Effector memory CD8-positive, alpha-beta T cell (primary cell): ENCODE data around the gene SSH2.

Experiments used
- ATAC-seq: fragments of 150-1000 bp; cut with Tn5 transposase; replicated peaks from 2 replicates; pipeline ENCODE4 v1.10.0; 2021; ENCODE audit warnings: mild to moderate bottlenecking, moderate library complexity
- DNase-seq, 3 experiments: peaks; one replicate each; pipeline ENCODE4 v3.0.0; 2021
- H3K27ac Mint-ChIP-seq, 2 donors: one replicate each; pipeline ENCODE4 v1.8.0; 2022; ENCODE audit warnings: mild to moderate bottlenecking in 2 of 2, mixed read lengths in 2 of 2, moderate library complexity in 2 of 2
- H3K27me3 Mint-ChIP-seq, 2 donors: one replicate each; pipeline ENCODE4 v1.8.0; 2022; ENCODE audit warnings: mixed read lengths in 2 of 2
- H3K36me3 Mint-ChIP-seq: one replicate; pipeline ENCODE4 v1.8.0; 2022; ENCODE audit warnings: mild to moderate bottlenecking, moderate library complexity, mixed read lengths; ENCODE audit not compliant: insufficient read depth
- H3K4me1 Mint-ChIP-seq, 2 donors: one replicate each; pipeline ENCODE4 v1.8.0; 2022; ENCODE audit warnings: low read depth in 2 of 2, mixed read lengths in 2 of 2
- H3K4me3 Mint-ChIP-seq, 2 donors: one replicate each; pipeline ENCODE4 v1.8.0; 2022; ENCODE audit warnings: mild to moderate bottlenecking in 2 of 2, mixed read lengths in 2 of 2, moderate library complexity in 2 of 2
- H3K9me3 Mint-ChIP-seq, 2 donors: one replicate each; pipeline ENCODE4 v1.8.0; 2022; ENCODE audit warnings: mixed read lengths in 2 of 2

SSH2 gene

GRCh38 chr17:29717817-29718216, 212.2 kb downstream of the SSH2 start:
- Mint-ChIP-seq H3K27me3 (no peaks in the 10 kb centered on the region), H3K27ac (peak overlapping the region; percentile 27 to 89), H3K9me3 (no peaks in the 10 kb centered on the region), H3K4me3 (no peak overlapping the region), H3K4me1 (peaks cover 49 to 84% of the 10 kb centered on the region in 2 donors), H3K36me3 (peaks cover 11% of the 10 kb centered on the region)
- no peak for ATAC-seq
- DNase-seq, result no peak

DNA sequence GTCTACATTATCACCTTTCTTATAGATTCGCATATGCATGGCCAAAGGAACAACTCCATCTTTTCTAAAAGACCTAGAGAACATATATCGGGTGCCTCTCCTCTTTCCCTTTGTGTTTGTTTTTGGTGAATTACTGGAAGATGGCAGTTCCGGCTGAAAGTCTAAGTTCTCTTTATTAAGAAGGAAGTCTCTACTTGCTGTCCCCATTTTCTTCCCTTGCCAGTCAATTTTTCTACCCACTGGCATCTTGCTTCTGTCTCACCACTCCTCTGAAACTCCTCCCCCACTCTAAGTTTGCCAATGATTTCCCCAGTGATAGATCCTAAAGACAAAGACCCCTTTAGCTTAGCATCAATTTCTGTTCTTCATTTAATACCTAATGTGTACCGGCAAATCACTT, 213.5 kb downstream of the SSH2 start:
- Mint-ChIP-seq H3K27me3 (no peaks in the 10 kb centered on the region), H3K4me1 (peaks cover 40 to 82% of the 10 kb centered on the region in 2 donors), H3K27ac (peak overlapping the region; percentile 27 to 79), H3K4me3 (no peak overlapping the region), H3K9me3 (no peaks in the 10 kb centered on the region), H3K36me3 (peaks cover 6% of the 10 kb centered on the region)
- ATAC-seq (no peak), DNase-seq (no peak)

- no peak for DNase-seq
- Mint-ChIP-seq H3K4me3 (no peak overlapping the region), H3K36me3 (peaks cover 6% of the 10 kb centered on the region), H3K27ac (peak overlapping the region; percentile 79 to 81), H3K27me3 (no peaks in the 10 kb centered on the region), H3K4me1 (peaks cover 42 to 83% of the 10 kb centered on the region in 2 donors), H3K9me3 (no peaks in the 10 kb centered on the region)
- ATAC-seq, result no peak
Observed at GRCh38 chr17:29715680-29716079, 214.3 kb downstream of the SSH2 start.

GRCh38 chr17:29714146-29714545, 215.9 kb downstream of the SSH2 start:
- no peaks in the 10 kb centered on the region for H3K27me3 Mint-ChIP-seq
- DNase-seq, result no peak
- peaks cover 6% of the 10 kb centered on the region for H3K36me3 Mint-ChIP-seq
- H3K4me3 Mint-ChIP-seq, result no peak overlapping the region
- peak overlapping the region; percentile 79 to 81 for H3K27ac Mint-ChIP-seq
- H3K9me3 Mint-ChIP-seq, result no peaks in the 10 kb centered on the region
- no peak for ATAC-seq
- peaks cover 40 to 81% of the 10 kb centered on the region in 2 donors for H3K4me1 Mint-ChIP-seq

DNA sequence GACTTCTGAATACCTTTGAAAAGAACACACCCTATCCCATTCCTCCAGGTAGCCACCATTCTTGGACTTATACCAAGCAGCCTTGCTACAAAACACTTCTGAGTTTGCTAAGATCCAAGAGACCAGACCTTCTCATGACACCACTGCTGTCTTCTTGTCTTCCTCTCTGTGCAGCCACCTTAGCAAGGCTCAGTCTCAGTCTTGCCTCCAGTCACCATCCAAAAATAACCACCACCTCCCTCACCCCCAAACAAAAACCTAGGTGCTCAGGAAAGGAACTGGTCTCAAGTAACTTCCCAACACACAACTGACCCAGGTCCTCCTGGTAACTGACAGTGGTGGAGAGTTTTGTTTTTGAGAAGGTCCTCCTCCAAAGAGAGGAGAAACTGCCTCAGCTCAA, 216.4 kb downstream of the SSH2 start:
- Mint-ChIP-seq H3K27ac (peak overlapping the region; percentile 79 to 81), H3K9me3 (no peaks in the 10 kb centered on the region), H3K4me3 (no peak overlapping the region), H3K4me1 (peaks cover 39 to 77% of the 10 kb centered on the region in 2 donors), H3K36me3 (peaks cover 6% of the 10 kb centered on the region), H3K27me3 (no peaks in the 10 kb centered on the region)
- DNase-seq (no peak), ATAC-seq (no peak)

DNA sequence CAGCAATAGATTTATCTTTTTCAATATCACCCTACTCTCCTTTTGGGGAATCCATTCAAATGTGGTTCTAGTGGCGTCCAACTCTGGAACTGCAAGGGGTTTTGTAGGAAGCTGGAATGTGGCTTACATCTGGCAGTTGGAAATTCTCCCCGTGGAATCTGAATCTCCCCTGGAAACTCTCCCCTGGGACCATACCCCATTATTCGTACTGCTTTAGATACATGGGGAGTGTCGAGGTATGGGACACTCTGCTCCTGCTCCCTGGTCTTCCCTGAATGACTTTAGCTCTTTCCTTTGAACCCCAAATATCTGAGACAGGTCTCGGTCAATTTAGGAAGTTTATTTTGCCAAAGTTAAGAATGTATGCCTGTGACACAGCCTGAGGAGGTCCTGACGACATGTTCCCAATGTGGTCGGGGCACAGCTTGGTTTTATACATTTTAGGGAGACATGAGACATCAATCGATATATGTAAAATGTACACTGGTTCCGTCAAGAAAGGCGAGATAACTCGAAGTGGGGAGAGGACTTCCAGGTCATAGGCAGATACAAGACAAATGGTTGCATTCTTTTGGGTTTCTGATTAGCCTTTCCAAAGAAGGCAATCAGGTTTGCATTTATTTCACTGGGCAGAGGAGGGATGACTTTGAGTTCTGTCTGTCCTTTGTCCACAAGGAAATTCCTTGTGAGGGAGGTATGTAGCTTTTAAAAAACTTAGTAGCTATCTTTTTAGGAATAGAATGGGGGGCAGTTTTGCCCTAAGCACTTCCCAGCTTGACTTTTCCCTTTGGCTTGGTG, 218.2 kb downstream of the SSH2 start:
- Mint-ChIP-seq H3K27me3 (no peaks in the 10 kb centered on the region), H3K27ac (peak overlapping the region; percentile 59 to 80)

DNA sequence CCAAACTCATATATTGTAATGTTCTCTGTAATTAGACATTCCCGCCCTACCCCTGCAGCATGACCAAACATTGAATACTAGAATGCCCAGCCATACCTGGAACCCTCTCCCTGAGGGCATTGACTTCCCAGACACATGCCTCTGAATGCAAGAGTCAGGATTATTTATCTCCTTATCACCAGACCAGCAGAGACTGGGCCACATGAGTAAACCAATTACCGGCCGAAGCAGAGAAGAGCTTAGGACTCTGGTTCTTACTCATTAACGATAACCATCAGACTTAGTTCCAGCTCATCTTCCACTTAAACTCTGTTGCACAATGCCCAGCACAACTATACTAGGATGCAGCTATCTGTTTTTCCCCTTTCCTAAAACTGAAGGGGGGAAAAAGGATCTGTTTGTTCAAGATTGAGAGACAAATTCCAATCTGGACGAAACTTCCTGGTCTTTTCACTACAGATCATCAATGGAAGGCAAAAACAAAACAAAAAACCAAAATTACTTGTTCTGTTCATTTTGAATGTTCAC, 219.1 kb downstream of the SSH2 start:
- Mint-ChIP-seq H3K4me1 (peaks cover 28 to 63% of the 10 kb centered on the region in 2 donors), H3K36me3 (peaks cover 13% of the 10 kb centered on the region), H3K9me3 (no peaks in the 10 kb centered on the region), H3K4me3 (no peak overlapping the region), H3K27ac (peak overlapping the region; percentile 5 to 20), H3K27me3 (no peaks in the 10 kb centered on the region)
- ATAC-seq (no peak), DNase-seq (no peak)

More for the DNA sequence above, 218.2 kb downstream of the SSH2 start:
- Mint-ChIP-seq H3K4me3 (no peak overlapping the region), H3K4me1 (peaks cover 34 to 64% of the 10 kb centered on the region in 2 donors), H3K36me3 (peaks cover 7% of the 10 kb centered on the region), H3K9me3 (no peaks in the 10 kb centered on the region)
- ATAC-seq (no peak), DNase-seq (no peak)

- Mint-ChIP-seq H3K27me3 (no peaks in the 10 kb centered on the region), H3K27ac (peak overlapping the region; percentile 5 to 20), H3K4me1 (peaks cover 29 to 61% of the 10 kb centered on the region in 2 donors), H3K9me3 (no peaks in the 10 kb centered on the region), H3K4me3 (no peak overlapping the region), H3K36me3 (peaks cover 13% of the 10 kb centered on the region)
- DNase-seq (no peak), ATAC-seq (no peak)
Observed at GRCh38 chr17:29710520-29710884, 219.5 kb downstream of the SSH2 start.

DNA sequence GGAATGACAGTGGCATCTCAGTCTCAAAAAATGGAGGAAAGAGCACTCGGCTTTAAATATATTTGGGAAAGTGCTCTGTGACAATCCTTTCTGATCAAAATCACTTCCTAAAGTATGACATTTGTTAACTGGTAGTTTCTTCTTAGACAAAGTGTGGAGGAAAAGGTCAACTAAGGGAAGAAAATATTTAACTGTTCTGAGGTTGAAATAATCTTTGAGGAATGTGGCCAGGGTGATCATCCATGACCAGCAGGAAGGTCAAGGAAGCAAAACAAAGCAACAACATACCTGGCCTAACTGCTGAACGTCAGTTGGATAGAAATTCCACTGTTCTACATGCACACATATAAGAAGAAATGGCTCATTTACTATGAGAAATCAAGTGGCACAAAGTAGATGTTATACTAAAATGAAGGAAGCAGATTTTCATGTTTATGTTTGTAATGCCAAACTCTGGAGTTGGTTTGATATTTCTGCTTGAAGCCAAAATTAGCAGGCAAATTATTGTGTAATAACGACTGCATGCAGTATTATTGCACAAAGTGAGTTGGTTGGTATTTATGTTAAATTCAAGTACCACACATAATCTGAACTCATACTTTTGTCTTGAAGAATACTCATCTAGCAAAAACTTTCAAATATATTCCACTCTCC, 220.0 kb downstream of the SSH2 start:
- Mint-ChIP-seq H3K9me3 (no peaks in the 10 kb centered on the region), H3K27ac (peak overlapping the region; percentile 12 to 88), H3K4me1 (peaks cover 32 to 61% of the 10 kb centered on the region in 2 donors), H3K27me3 (no peaks in the 10 kb centered on the region), H3K36me3 (peaks cover 13% of the 10 kb centered on the region), H3K4me3 (no peak overlapping the region)
- DNase-seq, result no peak
- no peak for ATAC-seq

GRCh38 chr17:29707212-29707571, 222.8 kb downstream of the SSH2 start:
- no peaks in the 10 kb centered on the region for H3K9me3 Mint-ChIP-seq
- ATAC-seq, result no peak
- H3K36me3 Mint-ChIP-seq, result peaks cover 21% of the 10 kb centered on the region

GRCh38 chr17:29706045-29706431, 224.0 kb downstream of the SSH2 start:
- Mint-ChIP-seq H3K27ac (peak overlapping the region; percentile 99), H3K27me3 (no peaks in the 10 kb centered on the region), H3K4me3 (peak overlapping the region; percentile 87 to 93), H3K36me3 (peaks cover 30% of the 10 kb centered on the region), H3K4me1 (peaks cover 20 to 36% of the 10 kb centered on the region in 2 donors), H3K9me3 (no peaks in the 10 kb centered on the region)
- ATAC-seq, result no peak
- DNase-seq, result no peak

More at GRCh38 chr17:29707212-29707571, 222.8 kb downstream of the SSH2 start:
- peaks cover 23 to 48% of the 10 kb centered on the region in 2 donors for H3K4me1 Mint-ChIP-seq
- H3K27me3 Mint-ChIP-seq, result no peaks in the 10 kb centered on the region
- H3K4me3 Mint-ChIP-seq, result peak overlapping the region; percentile 87 to 93
- peak overlapping the region; percentile 99 for H3K27ac Mint-ChIP-seq
- no peak for DNase-seq

- Mint-ChIP-seq H3K27me3 (no peaks in the 10 kb centered on the region), H3K36me3 (peaks cover 37% of the 10 kb centered on the region), H3K4me1 (peaks cover 14 to 33% of the 10 kb centered on the region in 2 donors), H3K4me3 (peak overlapping the region; percentile 87 to 93), H3K27ac (peak overlapping the region; percentile 99), H3K9me3 (no peaks in the 10 kb centered on the region)
- no peak for DNase-seq
- ATAC-seq, result no peak
Observed at GRCh38 chr17:29705386-29705785, 224.6 kb downstream of the SSH2 start.

DNA sequence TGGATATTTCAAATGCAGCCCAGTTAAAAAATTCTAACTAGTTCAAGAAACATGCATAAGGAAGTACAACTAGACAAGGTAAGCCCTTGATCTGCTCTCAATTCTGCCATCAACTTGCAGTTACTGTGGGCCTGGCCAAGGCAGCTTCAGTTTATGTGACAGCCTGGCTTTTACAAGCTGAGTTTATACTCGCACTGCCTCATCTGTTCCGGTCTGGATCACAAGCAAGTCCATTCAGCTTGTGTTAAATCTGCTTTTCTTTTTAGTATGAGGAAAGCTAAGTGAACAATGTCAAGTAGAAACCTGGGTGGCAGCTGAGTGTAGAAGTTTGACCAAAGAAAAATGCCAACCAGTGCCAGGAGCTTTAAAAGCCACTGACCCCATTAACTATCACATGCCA, 230.7 kb downstream of the SSH2 start:
- Mint-ChIP-seq H3K9me3 (no peaks in the 10 kb centered on the region), H3K4me3 (no peak overlapping the region), H3K4me1 (peaks cover 7 to 41% of the 10 kb centered on the region in 2 donors), H3K36me3 (peaks cover 49% of the 10 kb centered on the region), H3K27me3 (no peaks in the 10 kb centered on the region), H3K27ac (peak overlapping the region; percentile 59 to 83)
- DNase-seq, result no peak
- no peak for ATAC-seq

DNA sequence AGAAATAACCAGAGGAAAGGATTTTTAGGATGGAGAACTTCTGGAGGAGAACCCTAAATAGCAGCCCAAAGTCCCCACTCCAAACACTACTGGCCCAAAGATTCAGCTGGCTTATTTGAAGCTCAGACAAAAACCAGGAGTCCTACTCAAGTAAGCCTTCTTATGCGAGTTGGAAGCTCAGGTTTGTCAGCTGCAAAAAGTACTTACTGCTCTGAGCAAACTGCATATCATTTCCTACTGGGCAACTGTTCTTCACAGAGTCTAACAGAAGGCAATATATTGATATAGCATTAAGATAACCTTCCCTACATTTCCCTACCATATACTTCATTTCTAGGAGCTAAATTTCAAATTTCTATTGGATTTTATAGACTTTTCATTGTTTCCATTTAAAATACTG, 231.2 kb downstream of the SSH2 start:
- ATAC-seq, result no peak
- peaks cover 11 to 41% of the 10 kb centered on the region in 2 donors for H3K4me1 Mint-ChIP-seq
- H3K9me3 Mint-ChIP-seq, result no peaks in the 10 kb centered on the region
- H3K27me3 Mint-ChIP-seq, result no peaks in the 10 kb centered on the region
- peak overlapping the region; percentile 59 to 83 for H3K27ac Mint-ChIP-seq
- H3K36me3 Mint-ChIP-seq, result peaks cover 51% of the 10 kb centered on the region
- no peak for DNase-seq
- H3K4me3 Mint-ChIP-seq, result no peak overlapping the region
